ENCODE measurements around the gene BCAN.
"Not testable (repeated sequence)": the region's sequence is repeated elsewhere in the genome, so short reads cannot be mapped to it uniquely, and the experiment has no call there.

BCAN gene, protein sequence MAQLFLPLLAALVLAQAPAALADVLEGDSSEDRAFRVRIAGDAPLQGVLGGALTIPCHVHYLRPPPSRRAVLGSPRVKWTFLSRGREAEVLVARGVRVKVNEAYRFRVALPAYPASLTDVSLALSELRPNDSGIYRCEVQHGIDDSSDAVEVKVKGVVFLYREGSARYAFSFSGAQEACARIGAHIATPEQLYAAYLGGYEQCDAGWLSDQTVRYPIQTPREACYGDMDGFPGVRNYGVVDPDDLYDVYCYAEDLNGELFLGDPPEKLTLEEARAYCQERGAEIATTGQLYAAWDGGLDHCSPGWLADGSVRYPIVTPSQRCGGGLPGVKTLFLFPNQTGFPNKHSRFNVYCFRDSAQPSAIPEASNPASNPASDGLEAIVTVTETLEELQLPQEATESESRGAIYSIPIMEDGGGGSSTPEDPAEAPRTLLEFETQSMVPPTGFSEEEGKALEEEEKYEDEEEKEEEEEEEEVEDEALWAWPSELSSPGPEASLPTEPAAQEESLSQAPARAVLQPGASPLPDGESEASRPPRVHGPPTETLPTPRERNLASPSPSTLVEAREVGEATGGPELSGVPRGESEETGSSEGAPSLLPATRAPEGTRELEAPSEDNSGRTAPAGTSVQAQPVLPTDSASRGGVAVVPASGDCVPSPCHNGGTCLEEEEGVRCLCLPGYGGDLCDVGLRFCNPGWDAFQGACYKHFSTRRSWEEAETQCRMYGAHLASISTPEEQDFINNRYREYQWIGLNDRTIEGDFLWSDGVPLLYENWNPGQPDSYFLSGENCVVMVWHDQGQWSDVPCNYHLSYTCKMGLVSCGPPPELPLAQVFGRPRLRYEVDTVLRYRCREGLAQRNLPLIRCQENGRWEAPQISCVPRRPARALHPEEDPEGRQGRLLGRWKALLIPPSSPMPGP

DNA sequence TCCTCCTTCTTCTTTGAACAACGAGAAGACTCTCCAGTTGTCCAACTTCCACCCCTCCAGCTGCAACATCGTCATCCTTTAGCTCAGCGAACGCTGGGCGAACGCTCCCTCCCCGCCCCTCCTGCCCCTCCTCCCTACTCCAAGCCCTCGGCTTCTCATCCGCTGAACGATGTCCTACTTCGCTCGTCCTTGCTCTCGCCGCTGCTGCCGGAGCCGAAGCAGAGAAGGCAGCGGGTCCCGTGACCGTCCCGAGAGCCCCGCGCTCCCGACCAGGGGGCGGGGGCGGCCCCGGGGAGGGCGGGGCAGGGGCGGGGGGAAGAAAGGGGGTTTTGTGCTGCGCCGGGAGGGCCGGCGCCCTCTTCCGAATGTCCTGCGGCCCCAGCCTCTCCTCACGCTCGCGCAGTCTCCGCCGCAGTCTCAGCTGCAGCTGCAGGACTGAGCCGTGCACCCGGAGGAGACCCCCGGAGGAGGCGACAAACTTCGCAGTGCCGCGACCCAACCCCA is at the start of gene BCAN:
BCAN (plus strand) TSS at position 357 of the 504 bp plus-strand sequence. CDS start 3,938 bp downstream, outside the sequence.
- DNase-seq = peak in 3 of 6 experiments; percentile 17 to 28 (median 18)

DNA sequence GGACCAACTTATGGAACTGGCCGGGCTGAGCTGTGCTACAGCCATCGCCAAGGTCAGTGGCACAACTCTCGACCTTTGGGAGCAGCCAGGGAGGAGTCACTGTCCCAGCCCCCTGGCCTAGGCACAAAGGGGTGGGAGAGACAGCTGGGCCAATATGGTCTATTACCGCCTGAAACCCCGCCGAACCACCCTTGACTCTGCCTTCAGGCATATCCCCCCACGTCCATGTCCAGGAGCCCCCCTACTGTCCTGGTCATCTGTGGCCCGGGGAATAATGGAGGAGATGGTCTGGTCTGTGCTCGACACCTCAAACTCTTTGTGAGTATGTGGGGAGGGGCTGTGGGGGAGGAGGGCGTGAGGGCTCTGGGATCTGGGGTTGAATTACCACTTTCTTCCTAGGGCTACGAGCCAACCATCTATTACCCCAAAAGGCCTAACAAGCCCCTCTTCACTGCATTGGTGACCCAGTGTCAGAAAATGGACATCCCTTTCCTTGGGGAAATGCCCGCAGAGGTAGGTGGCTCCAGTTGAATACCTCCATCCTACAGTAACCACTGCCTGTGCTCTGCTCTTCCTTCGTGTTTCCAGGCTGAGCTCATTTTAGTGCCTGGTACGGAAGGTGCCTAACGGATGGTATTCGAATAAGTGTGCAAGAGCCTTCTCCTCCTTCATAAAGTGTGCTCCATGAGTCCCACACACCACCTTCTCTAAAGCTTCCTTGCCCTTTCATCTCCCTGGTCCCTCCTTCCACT is 49.6 kb upstream of the BCAN start:
- no peak for DNase-seq

DNA sequence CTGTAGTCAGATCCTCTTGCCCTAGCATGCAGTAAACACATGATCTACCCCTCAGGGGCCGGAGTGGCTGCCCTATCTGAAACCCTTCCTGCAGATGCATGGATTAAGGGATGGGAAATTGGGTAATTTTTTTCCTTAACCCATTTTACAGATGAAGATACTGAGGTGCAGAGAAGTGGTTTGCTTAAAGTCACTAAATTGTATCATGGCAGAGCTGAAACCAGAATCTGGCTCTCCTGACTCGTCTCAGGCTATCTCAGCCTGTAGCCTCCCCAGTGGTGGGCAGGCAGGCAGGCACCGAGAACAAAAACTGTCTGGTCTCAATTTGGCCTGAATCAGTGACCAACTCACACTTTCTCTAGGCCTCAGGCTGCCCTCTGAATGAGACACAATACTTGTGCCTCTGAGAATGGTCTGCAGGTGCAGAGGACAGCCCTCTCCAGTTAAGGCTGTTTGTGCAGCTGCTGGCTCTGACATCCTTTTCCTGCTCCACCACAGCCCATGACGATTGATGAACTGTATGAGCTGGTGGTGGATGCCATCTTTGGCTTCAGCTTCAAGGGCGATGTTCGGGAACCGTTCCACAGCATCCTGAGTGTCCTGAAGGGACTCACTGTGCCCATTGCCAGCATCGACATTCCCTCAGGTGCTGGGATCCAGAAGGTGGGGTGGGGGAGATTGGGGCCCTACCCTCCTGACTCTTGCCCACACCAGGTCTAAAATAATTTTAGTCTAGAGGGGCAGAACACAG is 48.8 kb upstream of the BCAN start:
- DNase-seq = no peak

DNA sequence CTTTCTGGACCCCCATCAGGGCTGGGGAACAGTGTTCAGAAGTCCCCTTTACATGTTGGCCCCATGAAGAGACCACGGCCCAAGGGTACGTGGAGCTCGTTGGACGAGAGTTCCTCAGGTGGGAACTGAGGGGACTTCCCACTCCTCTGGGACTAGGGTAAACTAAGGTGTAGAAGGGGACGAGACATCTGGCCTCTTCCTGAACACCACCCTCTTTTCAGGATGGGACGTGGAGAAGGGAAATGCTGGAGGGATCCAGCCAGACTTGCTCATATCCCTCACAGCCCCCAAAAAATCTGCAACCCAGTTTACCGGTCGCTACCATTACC is 48.3 kb upstream of the BCAN start:
- no peak for DNase-seq

DNA sequence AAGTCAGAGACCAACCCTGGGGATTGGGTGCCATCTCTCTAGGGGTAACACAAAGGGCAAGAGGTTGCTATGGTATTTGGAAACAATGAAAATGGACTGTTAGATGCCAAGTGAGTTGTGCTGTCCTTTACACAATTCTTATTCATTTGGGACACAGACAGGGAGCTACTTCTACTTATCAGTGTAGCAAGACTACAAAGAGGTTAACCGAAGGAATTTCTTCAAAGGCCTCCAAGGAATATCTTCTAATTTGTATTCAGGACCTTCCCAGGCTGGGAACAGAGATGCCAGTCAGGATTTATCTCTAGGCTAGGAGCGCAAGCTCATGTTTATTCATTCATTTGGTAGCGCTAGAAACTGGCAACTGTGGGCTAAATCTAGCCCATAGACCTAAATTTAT is 47.7 kb upstream of the BCAN start:
- DNase-seq = no peak

DNA sequence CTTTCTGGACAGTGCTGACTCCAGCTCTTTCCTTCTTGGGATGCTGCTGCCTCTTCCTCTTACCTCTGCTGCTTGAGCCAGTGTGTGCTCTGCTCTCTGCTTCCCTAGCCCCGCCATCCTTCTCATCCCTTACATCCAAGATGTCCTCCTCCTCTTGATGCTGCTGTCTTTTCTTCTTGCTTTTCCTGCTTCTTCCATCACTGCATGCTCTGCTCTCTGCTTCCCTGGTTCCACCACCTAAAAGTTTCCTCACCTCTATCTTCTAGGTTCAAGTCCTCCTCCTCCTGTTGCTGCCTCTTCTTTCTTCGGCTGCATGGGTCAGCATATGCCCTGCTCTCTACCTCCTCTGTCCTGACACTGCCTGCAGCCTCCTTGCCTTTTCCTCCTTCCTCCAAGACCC is 46.9 kb upstream of the BCAN start:
- no peak for DNase-seq

DNA sequence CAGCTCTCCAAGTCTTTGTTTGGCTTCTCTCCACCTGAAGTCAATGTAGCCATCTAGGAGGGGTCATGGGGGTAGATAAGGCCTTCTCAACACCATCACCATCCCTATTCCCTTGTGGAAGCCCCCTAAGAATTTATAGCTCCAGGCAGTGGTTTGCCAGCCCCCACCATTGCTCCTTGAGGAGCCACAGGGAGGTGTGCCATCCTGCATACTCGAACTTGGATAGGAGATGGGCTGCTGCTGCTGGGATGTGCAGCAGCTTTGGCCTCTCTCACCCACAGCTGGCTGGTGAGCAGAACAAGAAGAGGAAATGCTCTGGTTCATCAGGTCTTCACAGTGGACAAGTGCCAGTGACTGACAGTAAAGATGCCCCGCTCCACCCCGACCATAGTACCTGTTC is 45.5 kb upstream of the BCAN start:
- DNase-seq = no peak

DNA sequence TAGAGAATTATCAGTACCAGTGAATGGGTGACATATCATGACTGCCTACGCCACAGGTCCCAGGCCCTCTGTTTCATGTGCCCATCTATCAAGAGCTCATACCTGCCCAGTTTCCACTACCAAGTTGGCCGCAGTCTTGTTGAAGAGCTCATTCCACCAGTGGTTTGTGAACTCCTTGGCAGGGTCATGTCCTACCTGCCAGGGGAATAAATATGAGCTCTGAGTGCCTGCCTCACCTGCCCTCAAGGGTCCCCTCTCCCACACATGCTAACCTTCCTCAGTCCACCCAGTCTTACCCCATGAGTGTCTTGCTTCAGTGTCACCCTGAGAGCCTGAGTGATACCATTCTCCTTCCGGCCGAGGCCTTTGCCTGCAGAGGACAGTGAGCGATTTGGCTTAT is 43.8 kb upstream of the BCAN start:
- DNase-seq = no peak

DNA sequence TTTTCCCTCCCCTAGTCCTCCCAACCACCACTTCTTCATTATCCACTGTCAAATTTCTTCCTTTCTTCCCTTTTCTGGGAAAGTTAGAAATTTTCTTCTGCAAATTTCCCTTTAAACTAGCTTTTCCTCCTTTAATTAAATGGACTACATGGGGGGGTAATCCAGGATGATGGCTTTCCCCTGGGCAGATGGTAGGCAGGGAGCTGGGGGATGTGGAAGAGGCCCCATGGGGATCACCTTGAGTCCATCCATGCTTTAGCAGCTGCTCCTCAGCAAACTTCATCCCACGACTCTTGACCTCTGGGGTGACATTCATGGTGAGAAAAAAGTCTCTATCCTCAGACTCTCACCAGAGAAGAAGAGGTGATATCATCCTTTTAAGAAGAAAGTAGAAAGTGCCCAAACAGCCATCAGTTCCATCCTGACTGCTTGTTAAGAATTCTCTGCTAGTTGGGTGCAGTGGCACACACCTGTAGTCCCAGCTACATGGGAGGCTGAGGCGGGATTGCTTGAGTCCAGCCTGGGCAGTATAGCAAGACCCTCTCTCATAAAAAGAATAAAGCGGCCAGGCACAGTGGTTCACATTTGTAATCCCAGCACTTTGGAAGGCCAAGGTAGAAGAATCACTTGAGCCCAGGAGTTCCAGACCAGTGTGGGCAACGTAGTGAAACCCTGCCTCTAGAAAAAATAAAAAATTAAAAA is 43.0 kb upstream of the BCAN start:
- DNase-seq = no peak

DNA sequence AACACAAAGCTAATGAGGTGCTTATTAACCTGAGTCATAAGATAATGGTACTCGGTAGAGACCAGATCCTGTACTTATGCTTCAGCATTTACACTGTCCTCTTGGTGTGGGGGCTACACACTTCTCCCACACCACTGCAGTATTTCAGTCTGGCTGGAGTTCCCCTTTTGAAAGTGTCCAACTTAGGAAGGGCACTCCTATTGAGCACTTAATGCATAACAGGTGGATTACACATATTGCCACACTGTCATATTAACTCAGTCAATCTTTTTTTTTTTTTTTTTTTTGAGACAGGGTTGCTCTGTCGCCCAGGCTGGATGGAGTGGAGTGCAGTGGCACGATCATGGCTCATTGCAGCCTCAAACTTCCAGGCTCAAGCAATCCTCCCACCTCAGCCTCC is 42.1 kb upstream of the BCAN start:
- DNase-seq = no peak

DNA sequence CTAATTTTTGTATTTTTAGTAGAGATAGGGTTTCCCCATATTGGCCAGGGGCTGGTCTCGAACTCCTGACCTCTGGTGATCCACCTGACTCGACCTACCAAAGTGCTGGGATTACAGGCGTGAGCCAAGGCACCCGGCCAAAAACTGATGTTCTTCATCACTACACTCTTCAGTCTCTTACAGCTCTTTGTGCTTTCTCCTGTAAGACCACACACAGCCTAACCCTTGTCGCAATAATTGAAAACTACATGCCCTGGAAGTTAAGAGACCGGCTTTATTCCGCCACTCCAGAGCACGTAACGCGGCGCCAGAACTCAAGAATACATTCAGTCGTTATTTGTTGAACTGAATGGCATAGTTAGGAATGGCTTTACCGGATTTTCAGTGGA is 41.2 kb upstream of the BCAN start:
- no peak for DNase-seq

DNA sequence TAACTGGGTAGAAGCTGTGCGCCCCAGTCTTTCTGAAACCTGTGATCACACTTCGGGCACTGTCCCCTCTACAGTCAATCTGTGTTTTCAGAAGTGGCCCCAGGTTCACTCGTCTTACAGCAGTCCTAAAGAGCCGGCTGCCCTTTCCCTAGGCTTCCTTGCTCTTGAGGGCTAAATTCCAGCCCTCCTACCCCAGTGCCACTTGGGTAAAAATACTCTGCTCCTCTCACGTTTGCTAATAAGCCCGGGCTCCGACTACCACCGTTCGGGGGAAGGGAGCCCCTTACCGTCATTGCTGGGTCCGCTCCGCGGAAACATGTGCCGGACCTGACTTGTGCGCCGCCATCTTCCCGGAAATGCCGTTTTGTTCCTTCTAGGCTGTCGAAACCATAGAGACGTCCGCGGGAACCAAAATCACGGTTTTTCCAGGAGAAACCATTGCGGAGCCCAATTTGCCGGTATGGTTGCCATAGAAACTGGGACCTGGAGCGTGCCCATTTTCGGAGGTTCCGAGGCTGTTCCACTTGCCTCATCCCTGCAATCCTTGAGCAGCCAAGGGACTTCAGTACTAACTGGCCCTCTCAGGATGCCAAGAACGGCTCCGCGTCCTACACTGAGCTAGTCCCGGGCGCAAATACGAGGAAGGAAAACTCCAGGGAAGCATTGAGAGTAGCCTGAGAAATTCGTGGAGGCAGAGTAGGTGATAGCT is 40.6 kb upstream of the BCAN start, which contains the start of gene GPATCH4:
GPATCH4 (minus strand) TSS at position 358 of the 709 bp plus-strand sequence.
- peak; percentile 49 to 77 (median 63) for DNase-seq

DNA sequence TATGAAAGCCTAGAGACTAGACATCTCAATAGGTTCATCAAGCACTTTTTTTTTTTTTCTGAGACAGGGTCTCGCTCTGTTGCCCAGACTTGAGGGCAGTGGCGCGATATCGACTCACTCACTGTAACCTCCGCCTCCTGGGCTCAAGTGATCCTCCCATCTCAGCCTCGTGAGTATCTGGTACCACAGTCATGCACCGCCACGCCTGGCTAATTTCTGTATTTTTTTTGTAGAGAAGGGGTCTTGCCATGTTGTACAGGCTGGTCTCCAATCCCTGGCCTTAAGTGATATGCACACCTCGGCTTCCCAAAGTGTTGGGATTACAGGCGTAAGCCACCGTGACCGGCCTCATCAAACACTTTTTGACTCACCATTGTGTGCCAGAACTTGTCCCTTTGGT is 40.0 kb upstream of the BCAN start:
- DNase-seq = no peak

DNA sequence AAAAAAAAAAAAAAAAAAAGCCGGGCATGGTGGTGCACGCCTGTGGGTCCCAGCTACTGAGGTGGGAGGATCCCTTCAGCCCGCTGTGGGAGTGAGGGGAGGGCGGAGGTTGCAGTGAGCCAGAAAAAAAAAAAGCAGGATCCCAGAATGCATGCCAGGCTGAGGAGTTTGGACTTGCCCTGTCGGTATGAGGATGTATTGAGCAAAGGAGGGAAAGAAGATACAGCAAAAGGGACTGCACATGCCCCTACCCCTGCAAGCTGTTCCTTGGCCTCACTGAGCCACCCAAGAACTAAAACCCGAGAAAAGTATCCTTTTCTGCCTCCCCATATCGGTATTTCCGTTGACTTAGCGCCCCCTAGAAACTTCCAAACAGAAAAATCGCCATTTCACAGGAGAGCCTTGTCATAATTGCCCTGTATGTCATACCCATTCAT is 39.3 kb upstream of the BCAN start:
- peak in 1 of 6 experiments; percentile 20 for DNase-seq

DNA sequence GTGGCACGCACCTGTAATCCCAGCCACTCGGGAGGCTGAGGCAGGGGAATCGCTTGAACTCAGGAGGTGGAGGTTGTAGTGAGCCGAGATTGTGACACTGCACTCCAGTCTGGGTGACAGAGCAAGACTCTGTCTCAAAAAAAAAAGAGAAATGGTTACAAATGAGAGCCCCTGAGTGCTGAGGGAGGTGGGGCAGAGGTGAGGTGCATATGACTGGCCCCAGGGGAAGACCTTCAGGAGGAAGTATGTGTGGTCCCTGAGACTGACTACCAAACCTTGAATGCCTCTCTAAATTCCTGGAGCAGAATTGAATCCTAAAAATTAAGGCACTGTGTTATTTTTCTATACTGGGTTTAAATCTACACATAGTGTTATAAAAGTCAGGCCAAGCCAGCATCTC is 34.6 kb upstream of the BCAN start:
- DNase-seq = not testable (repeated sequence)

DNA sequence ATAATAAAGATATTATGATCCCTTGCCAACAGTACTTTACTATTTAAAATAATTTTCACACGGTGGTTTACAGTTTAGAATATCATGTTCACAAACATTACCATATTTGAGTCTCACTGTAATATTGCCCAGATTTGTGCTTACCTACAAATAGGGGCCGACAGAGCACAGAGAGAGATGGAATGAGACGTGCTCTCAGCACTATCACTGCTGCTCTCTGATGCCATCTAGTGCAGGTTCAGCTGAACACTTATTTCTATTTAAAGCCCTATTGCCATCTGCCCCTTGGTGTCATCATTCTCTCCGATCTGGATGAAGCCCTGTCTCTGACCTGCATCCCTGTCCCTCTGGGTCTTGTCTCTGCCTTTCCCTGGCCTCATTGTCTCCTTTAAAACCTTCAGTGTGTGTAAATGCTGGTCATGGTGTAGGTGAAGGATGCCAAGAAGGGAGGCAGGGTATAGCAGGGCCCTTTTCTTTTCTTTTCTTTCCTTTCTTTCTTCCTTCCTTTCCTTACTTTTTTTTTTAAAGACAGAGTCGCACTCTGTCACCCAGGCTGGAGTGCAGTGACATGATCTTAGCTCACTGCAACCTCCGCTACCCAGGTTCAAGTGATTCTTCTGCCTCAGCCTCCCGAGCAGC is 33.8 kb upstream of the BCAN start:
- peak; percentile 23 to 72 (median 52) for DNase-seq

DNA sequence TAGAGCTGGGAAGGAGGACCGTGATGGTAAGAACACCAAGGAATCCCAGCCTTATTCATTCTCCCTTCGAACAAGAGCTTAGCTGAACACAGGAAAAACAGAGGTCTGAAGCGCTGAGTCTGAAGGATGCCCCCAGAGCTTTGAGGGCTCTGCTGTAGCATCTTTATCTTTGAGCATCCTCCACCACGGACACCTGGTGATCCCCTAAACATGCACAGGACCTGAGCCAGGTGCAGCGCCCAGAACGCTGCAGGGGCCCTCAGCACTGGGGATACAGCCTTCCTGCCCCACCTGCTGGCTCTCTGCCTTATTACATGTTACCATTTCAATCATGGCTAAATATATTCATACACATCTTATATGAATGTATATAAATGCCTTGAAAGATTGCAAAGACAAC is 32.9 kb upstream of the BCAN start:
- peak; percentile 18 to 62 (median 42) for DNase-seq

DNA sequence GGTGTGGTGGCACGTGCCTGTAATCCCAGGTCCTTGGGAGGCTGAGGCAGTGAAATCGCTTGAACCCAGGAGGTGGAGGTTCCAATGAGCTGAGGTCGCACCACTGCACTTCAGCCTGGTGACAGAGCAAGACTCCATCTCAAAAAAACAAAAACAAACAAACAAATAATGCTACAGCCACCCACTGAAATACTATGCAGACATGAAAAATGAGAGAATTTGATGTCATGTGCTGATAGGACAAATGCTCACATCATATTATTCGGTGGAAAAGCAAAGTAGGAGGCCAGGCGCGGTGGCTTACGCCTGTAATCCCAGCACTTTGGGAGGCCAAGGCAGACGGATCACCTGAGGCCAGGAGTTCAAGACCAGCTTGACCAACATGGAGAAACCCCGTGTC is 31.8 kb upstream of the BCAN start:
- DNase-seq = not testable (repeated sequence)

DNA sequence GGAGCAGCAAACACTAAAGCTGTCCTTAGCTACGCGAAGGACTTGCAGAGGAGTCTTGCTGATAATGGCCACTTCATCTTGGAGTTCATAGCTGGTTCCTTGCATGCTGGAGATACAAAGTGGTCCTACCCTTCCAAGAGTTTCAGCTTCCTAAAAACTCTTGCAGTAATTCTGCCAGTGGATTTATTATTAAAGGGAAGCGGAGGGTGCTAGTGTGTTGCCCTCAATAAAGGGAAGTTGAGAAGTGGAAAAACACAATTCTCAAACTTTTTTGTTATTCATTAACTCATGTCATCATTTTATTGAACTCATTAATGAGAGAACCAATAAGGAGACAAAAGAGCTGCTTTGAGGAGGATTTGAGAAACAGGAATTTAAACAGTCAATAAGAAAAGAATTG is 29.3 kb upstream of the BCAN start:
- DNase-seq = no peak

DNA sequence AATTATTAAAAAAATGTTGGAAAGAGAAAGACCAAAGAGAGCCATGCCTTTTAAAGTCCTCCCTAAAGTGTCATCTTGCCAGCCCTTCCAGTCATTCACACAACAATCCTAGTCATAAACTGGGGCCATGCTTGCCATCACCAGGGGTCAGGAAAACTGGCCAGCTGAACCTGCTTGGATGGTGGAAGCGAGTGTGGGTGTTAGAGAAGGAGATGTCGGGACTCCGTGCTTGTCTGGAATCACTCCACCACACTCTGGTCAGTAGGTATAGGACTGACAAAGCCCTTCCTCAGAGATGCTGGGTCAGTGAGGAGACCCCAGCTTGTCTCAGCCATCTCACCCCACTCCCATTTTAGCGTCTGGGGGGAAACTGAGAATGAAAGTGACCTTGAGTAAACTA is 26.0 kb upstream of the BCAN start:
- no peak for DNase-seq
